IMR-90 (cell line): ENCODE measurements around the gene SSR3. TPM values are rescaled to one million over a fixed set of nuclear protein-coding genes. Genes with fewer than 3 reads are reported as not detected.

Experiments used
- ATAC-seq: fragments of 200-7000 bp; cut with Tn5 transposase; 2 replicates; pipeline ENCODE4 v1.9.1; 2020; ENCODE audit warnings: low read depth, mild to moderate bottlenecking, moderate library complexity
- BruUV-seq: library from RNA; stranded (reverse); fragments of 400-500 nt; replicated peaks from 2 replicates; lab custom pipeline; 2021; lab: Mats Ljungman, UMichigan
- CTCF ChIA-PET: fragments of 300-600 bp; formaldehyde crosslinking; extraction: SDS; loops from one replicate; lab custom pipeline; 2021; ENCODE audit warnings: antibody characterized with exemption; lab: Yijun Ruan, JAX
- POLR2A ChIA-PET: fragments of 300-600 bp; sonication (Branson Sonifier 250); formaldehyde crosslinking; loops from one replicate; lab custom pipeline; 2022; ENCODE audit warnings: antibody characterized with exemption; ENCODE audit not compliant: unreplicated experiment; lab: Charles Lee
- DNase-seq: peaks from one replicate; pipeline ENCODE4 v3.0.0; 2013
- H2AFZ ChIP-seq: replicated peaks from 2 replicates; pipeline ENCODE3; 2013; ENCODE audit warnings: low read length, mild to moderate bottlenecking; ENCODE audit not compliant: poor library complexity
- H2AK5ac ChIP-seq: 2 replicates; pipeline ENCODE4 v1.6.1; 2013; ENCODE audit warnings: low read depth, low read length, inconsistent platforms
- H2AK9ac ChIP-seq: replicated peaks from 2 replicates; pipeline ENCODE3; 2013; ENCODE audit warnings: mild to moderate bottlenecking, low read depth, low read length, moderate library complexity; ENCODE audit not compliant: poor library complexity
- H2BK120ac ChIP-seq: 2 replicates; pipeline ENCODE4 v1.6.1; 2013; ENCODE audit warnings: low read depth, low read length, inconsistent platforms
- H2BK15ac ChIP-seq: 3 replicates; pipeline ENCODE4 v1.6.1; 2013; ENCODE audit warnings: low read depth, low read length, inconsistent platforms
- H2BK20ac ChIP-seq: 2 replicates; pipeline ENCODE4 v1.6.1; 2013; ENCODE audit warnings: low read depth, mild to moderate bottlenecking, inconsistent platforms, low read length, moderate library complexity
- H2BK5ac ChIP-seq: 2 replicates; pipeline ENCODE4 v1.6.1; 2013; ENCODE audit warnings: mild to moderate bottlenecking, low read depth, low read length, inconsistent platforms; ENCODE audit not compliant: poor library complexity, severe bottlenecking
- H3K14ac ChIP-seq: replicated peaks from 2 replicates; pipeline ENCODE4 v1.6.1; 2013; ENCODE audit warnings: low read depth, low read length, inconsistent platforms
- H3K18ac ChIP-seq: 2 replicates; pipeline ENCODE4 v1.6.1; 2013; ENCODE audit warnings: low read depth, low read length, control low read depth
- H3K23ac ChIP-seq: 2 replicates; pipeline ENCODE4 v1.6.1; 2013; ENCODE audit warnings: low read depth, low read length, inconsistent platforms
- H3K27ac ChIP-seq: 2 replicates; pipeline ENCODE4 v1.5.1; 2013; ENCODE audit warnings: mild to moderate bottlenecking, control low read depth, low read length; ENCODE audit not compliant: insufficient read depth
- H3K27me3 ChIP-seq: 2 replicates; pipeline ENCODE4 v1.6.1; 2013; ENCODE audit warnings: low read length; ENCODE audit not compliant: control insufficient read depth, insufficient read depth
- H3K36me3 ChIP-seq: 2 replicates; pipeline ENCODE4 v1.6.1; 2013; ENCODE audit warnings: low read length, mixed read lengths; ENCODE audit not compliant: control insufficient read depth, insufficient read depth
- H3K4ac ChIP-seq: 2 replicates; pipeline ENCODE4 v1.6.1; 2013; ENCODE audit warnings: low read depth, low read length, inconsistent platforms
- H3K4me1 ChIP-seq: 2 replicates; pipeline ENCODE4 v1.6.1; 2013; ENCODE audit warnings: low read length, mixed read lengths; ENCODE audit not compliant: control insufficient read depth, insufficient read depth
- H3K4me2 ChIP-seq: 2 replicates; pipeline ENCODE4 v1.6.1; 2013; ENCODE audit warnings: low read depth, mild to moderate bottlenecking, control low read depth, low read length, moderate library complexity
- H3K4me3 ChIP-seq: 2 replicates; pipeline ENCODE4 v1.5.1; 2013; ENCODE audit warnings: low read depth, mild to moderate bottlenecking, control low read depth, low read length, moderate library complexity; ENCODE audit not compliant: insufficient read depth
- H3K56ac ChIP-seq: 2 replicates; pipeline ENCODE4 v1.6.1; 2013; ENCODE audit warnings: low read length, inconsistent platforms; ENCODE audit not compliant: insufficient read depth; ENCODE audit errors: extremely low read depth
- H3K79me1 ChIP-seq, 2 experiments: 2 replicates each; pipeline ENCODE4 v1.6.1; 2013; ENCODE audit warnings: low read length in 2 of 2, inconsistent platforms in 1 of 2, low read depth in 1 of 2
- H3K9ac ChIP-seq: 2 replicates; pipeline ENCODE4 v1.6.1; 2013; ENCODE audit warnings: low read depth, low read length, control low read depth
- H3K9me1 ChIP-seq: 2 replicates; pipeline ENCODE4 v1.6.1; 2013; ENCODE audit warnings: low read length, inconsistent platforms; ENCODE audit not compliant: insufficient read depth
- H3K9me3 ChIP-seq: 2 replicates; pipeline ENCODE4 v1.6.1; 2013; ENCODE audit warnings: low read length; ENCODE audit not compliant: control insufficient read depth, insufficient read depth
- H4K20me1 ChIP-seq: 2 replicates; pipeline ENCODE4 v1.6.1; 2013; ENCODE audit warnings: low read length, inconsistent platforms; ENCODE audit not compliant: insufficient read depth
- H4K5ac ChIP-seq: 2 replicates; pipeline ENCODE4 v1.6.1; 2013; ENCODE audit warnings: mild to moderate bottlenecking, low read depth, low read length, control low read depth
- H4K8ac ChIP-seq, 2 experiments: 2 replicates each; pipeline ENCODE4 v1.6.1; 2013; ENCODE audit warnings: low read depth in 2 of 2, low read length in 2 of 2, control low read depth in 1 of 2, inconsistent platforms in 1 of 2
- H4K91ac ChIP-seq: 2 replicates; pipeline ENCODE4 v1.6.1; 2013; ENCODE audit warnings: low read depth, low read length, inconsistent platforms; ENCODE audit not compliant: insufficient read depth
- BHLHE40 ChIP-seq: fragments of 150-350 bp; IDR thresholded peaks from 2 replicates; pipeline ENCODE4 v1.6.1; 2016; ENCODE audit warnings: mild to moderate bottlenecking, low read depth, low read length
- CEBPB ChIP-seq: IDR thresholded peaks from 2 replicates; pipeline ENCODE4 v1.6.1; 2012; ENCODE audit warnings: low read depth, low read length, improper control_type of control experiment
- CHD1 ChIP-seq: IDR thresholded peaks from 2 replicates; pipeline ENCODE4 v1.6.1; 2012; ENCODE audit warnings: low read depth, low read length, improper control_type of control experiment
- CTCF ChIP-seq: conservative IDR thresholded peaks from 2 replicates; pipeline ENCODE4 v1.5.1; 2012; ENCODE audit warnings: mild to moderate bottlenecking, low read depth, low read length, improper control_type of control experiment
- ELK1 ChIP-seq: fragments of 150-350 bp; IDR thresholded peaks from 2 replicates; pipeline ENCODE4 v1.6.1; 2016; ENCODE audit warnings: low read depth, mild to moderate bottlenecking, low read length, moderate library complexity, borderline replicate concordance
- FOS ChIP-seq: fragments of 150-350 bp; IDR thresholded peaks from 2 replicates; pipeline ENCODE4 v1.6.1; 2016; ENCODE audit warnings: low read depth, low read length
- MAFK ChIP-seq: IDR thresholded peaks from 2 replicates; pipeline ENCODE4 v1.6.1; 2012; ENCODE audit warnings: low read depth, low read length, improper control_type of control experiment
- MAZ ChIP-seq: IDR thresholded peaks from 2 replicates; pipeline ENCODE4 v1.6.1; 2012; ENCODE audit warnings: low read depth, mild to moderate bottlenecking, low read length, improper control_type of control experiment, moderate library complexity, borderline replicate concordance
- MXI1 ChIP-seq: IDR thresholded peaks from 2 replicates; pipeline ENCODE4 v1.6.1; 2012; ENCODE audit warnings: low read depth, mild to moderate bottlenecking, low read length, moderate library complexity, borderline replicate concordance
- NFE2L2 ChIP-seq: fragments of 150-350 bp; IDR thresholded peaks from 2 replicates; pipeline ENCODE4 v1.6.1; 2016; ENCODE audit warnings: low read depth, mild to moderate bottlenecking, low read length
- POLR2A ChIP-seq: IDR thresholded peaks from 2 replicates; pipeline ENCODE4 v1.6.1; 2012; ENCODE audit warnings: mild to moderate bottlenecking, low read depth, low read length
- RAD21 ChIP-seq: IDR thresholded peaks from 2 replicates; pipeline ENCODE4 v1.6.1; 2012; ENCODE audit warnings: low read length, improper control_type of control experiment
- RCOR1 ChIP-seq: IDR thresholded peaks from 2 replicates; pipeline ENCODE4 v1.6.1; 2012; ENCODE audit warnings: mild to moderate bottlenecking, low read length, improper control_type of control experiment; ENCODE audit not compliant: insufficient replicate concordance
- RFX5 ChIP-seq: IDR thresholded peaks from 2 replicates; pipeline ENCODE4 v1.8.0; 2012; ENCODE audit warnings: low read depth, mild to moderate bottlenecking, low read length, moderate library complexity
- SMC3 ChIP-seq: fragments of 150-350 bp; IDR thresholded peaks from 2 replicates; pipeline ENCODE4 v1.6.1; 2016; ENCODE audit warnings: low read depth, mild to moderate bottlenecking, antibody characterized with exemption, low read length, moderate library complexity
- USF2 ChIP-seq: fragments of 150-350 bp; IDR thresholded peaks from 2 replicates; pipeline ENCODE4 v1.6.1; 2017; ENCODE audit warnings: mild to moderate bottlenecking, antibody characterized with exemption, low read length, low read depth
- WGBS, 2 experiments: methylation state at CpG; one replicate each; pipeline versions ENCODE4 v1.1.5 to v1.1.7; 2013; ENCODE audit warnings: missing lambda C conversion rate in 2 of 2; ENCODE audit not compliant: insufficient read length in 1 of 2; ENCODE audit errors: extremely low coverage in 2 of 2; 5-methylcytosine and 5-hydroxymethylcytosine counted together
- dilution Hi-C: fragments of 300-500 bp; cut with HindIII; formaldehyde crosslinking; loops from one replicate; pipeline ENCODE4 v1.14.3; 2018; ENCODE audit warnings: low sequenced_read_pairs; ENCODE audit not compliant: unreplicated experiment
- in situ Hi-C: fragments of 300-500 bp; cut with MboI; formaldehyde crosslinking; loops from 3 replicates; pipeline ENCODE4 v1.14.3; 2019; ENCODE audit warnings: low sequenced_read_pairs, inconsistent platforms, mixed read lengths
- intact Hi-C: fragments of 100-400 bp; cut with micrococcal nuclease; formaldehyde crosslinking; loops from 2 replicates; pipeline ENCODE4 v1.10.0; 2022
- polyA plus RNA-seq, 3 experiments: library from polyadenylated mRNA; depleted of rRNA; stranded (reverse); fragments of >200 nt; gene quantifications; 2 replicates each; pipeline ENCODE4 v1.2.3, GENCODE V29; 2012; ENCODE audit warnings: low replicate concordance in 1 of 3
- total RNA-seq: library from RNA; depleted of rRNA; stranded (reverse); fragments of >200 nt; gene quantifications from 2 replicates; pipeline ENCODE4 v1.2.3, GENCODE V29; 2012

Gene SSR3
- total and polyA plus RNA-seq, 2 of the 4 experiments (the other 2 are of a cell fraction) = 246 to 608 TPM

GRCh38 chr3:156516284-156516683, 38.6 kb downstream of the SSR3 start:
- intact Hi-C loops (no loop called here), in situ Hi-C loops (no loop called here)
- no CpG with 5 or more reads among the region's 3 CpGs for WGBS, 2 experiments

More at GRCh38 chr3:156516284-156516683, 38.6 kb downstream of the SSR3 start:
- H3K14ac ChIP-seq = no peak overlapping the region
- no peak overlapping the region for H3K4ac ChIP-seq
- DNase-seq = no peak
- no TSS peak for BruUV-seq
- H3K4me1 ChIP-seq = 0 out of 2 replicates have a peak, but pooled peaks cover 2% of the 10 kb centered on the region
- POLR2A ChIA-PET = no interaction called here
- H3K36me3 ChIP-seq = no peaks in the 10 kb centered on the region
- no peak overlapping the region for H3K9ac ChIP-seq
- H2AFZ ChIP-seq = no peak overlapping the region
- no peak overlapping the region for H2BK120ac ChIP-seq
- H3K4me2 ChIP-seq = no peak overlapping the region
- no peak overlapping the region for H2AK9ac ChIP-seq
- no peak overlapping the region for H3K56ac ChIP-seq
- no peak for ATAC-seq
- no peak overlapping the region for H4K5ac ChIP-seq
- H3K9me3 ChIP-seq = no peaks in the 10 kb centered on the region
- H2BK5ac ChIP-seq = no peak overlapping the region
- no peaks in the 10 kb centered on the region for H3K79me1 ChIP-seq
- no peak overlapping the region for H2BK20ac ChIP-seq
- TF ChIP-seq MAFK (no peak), BHLHE40 (no peak), POLR2A (no peak), RCOR1 (no peak), MAZ (no peak), RAD21 (no peak), CEBPB (no peak), SMC3 (no peak), USF2 (no peak), NFE2L2 (no peak), CTCF (no peak), MXI1 (no peak), CHD1 (no peak), ELK1 (no peak), FOS (no peak), RFX5 (no peak)
- H4K8ac ChIP-seq = no peak overlapping the region
- no peak overlapping the region for H3K18ac ChIP-seq
- dilution Hi-C loops = loop anchor here (25.0 kb wide), 1 partner anchor 354 kb away; no protein-coding TSS in a partner anchor
- no peak overlapping the region for H4K91ac ChIP-seq
- H3K4me3 ChIP-seq = no peak overlapping the region
- H3K23ac ChIP-seq = no peak overlapping the region
- H2AK5ac ChIP-seq = no peak overlapping the region
- H4K20me1 ChIP-seq = no peaks in the 10 kb centered on the region
- no peaks in the 10 kb centered on the region; the same call in 1 of the 2 replicates for H3K9me1 ChIP-seq
- CTCF ChIA-PET = interaction anchor here (2.6 kb wide), 1 partner anchor 365 kb away, joined by 9 read pairs; no protein-coding TSS in a partner anchor
- no peaks in the 10 kb centered on the region for H3K27me3 ChIP-seq
- no peak overlapping the region for H2BK15ac ChIP-seq
- no peak overlapping the region for H3K27ac ChIP-seq
